T47D (cell line): ENCODE data around the gene PIP5KL1.
A peak's percentile ranks its signal among the peaks of the same experiment; 100 is the strongest.

ENCODE experiments used
- DNase-seq, 2 experiments: peaks; one replicate each; pipeline versions ENCODE4 v3.0.0 to v3.0.0-alpha.2; 2011 to 2012; ENCODE audit warnings: low read depth in 1 of 2, low spot score in 1 of 2
- JUND ChIP-seq: IDR thresholded peaks from 2 replicates; pipeline ENCODE4 v1.6.1; 2012; ENCODE audit warnings: low read depth
- in situ Hi-C: cut with HindIII; loops from 2 replicates; pipeline ENCODE4 v1.10.0; 2016; ENCODE audit warnings: low sequenced_read_pairs, low pct_unique_long_range_greater_than_20kb

The PIP5KL1 gene

GRCh38 chr9:127973169-127974000 is 42.8 kb upstream of the PIP5KL1 start:
- in situ Hi-C loops = no loop called here
- no peak for DNase-seq
- no peak for TF ChIP-seq JUND

GRCh38 chr9:127972236-127972871 is 41.8 kb upstream of the PIP5KL1 start:
- TF ChIP-seq JUND = no peak
- in situ Hi-C loops = no loop called here
- DNase-seq = no peak

GRCh38 chr9:127971357-127972235 is 41.0 kb upstream of the PIP5KL1 start:
- TF ChIP-seq JUND = no peak
- in situ Hi-C loops = no loop called here
- DNase-seq = no peak

- no peak for TF ChIP-seq JUND
- in situ Hi-C loops = no loop called here
- peak in 1 of 2 experiments; percentile 83 for DNase-seq
These were observed 40.1 kb upstream of the PIP5KL1 start for GRCh38 chr9:127970401-127971313.

GRCh38 chr9:127968700-127969383 is 38.3 kb upstream of the PIP5KL1 start:
- in situ Hi-C loops = no loop called here
- DNase-seq = peak in 1 of 2 experiments; percentile 74
- TF ChIP-seq JUND = no peak

- peak in 1 of 2 experiments; percentile 54 for DNase-seq
- no peak for TF ChIP-seq JUND
- in situ Hi-C loops = no loop called here
These were observed 37.5 kb upstream of the PIP5KL1 start for GRCh38 chr9:127968042-127968441.

- in situ Hi-C loops = no loop called here
- no peak for TF ChIP-seq JUND
- no peak for DNase-seq
These were observed 36.7 kb upstream of the PIP5KL1 start for GRCh38 chr9:127967151-127967809.

GRCh38 chr9:127966416-127967150 is 36.0 kb upstream of the PIP5KL1 start:
- no peak for TF ChIP-seq JUND
- in situ Hi-C loops = no loop called here
- peak in 1 of 2 experiments; percentile 80 for DNase-seq

- in situ Hi-C loops = no loop called here
- TF ChIP-seq JUND = no peak
- no peak for DNase-seq
These were observed 35.4 kb upstream of the PIP5KL1 start for GRCh38 chr9:127965953-127966352.

GRCh38 chr9:127963359-127964064 is 32.9 kb upstream of the PIP5KL1 start:
- in situ Hi-C loops = no loop called here
- no peak for TF ChIP-seq JUND
- no peak for DNase-seq
